Measurements from ENCODE around the gene SPRY4.

DNA sequence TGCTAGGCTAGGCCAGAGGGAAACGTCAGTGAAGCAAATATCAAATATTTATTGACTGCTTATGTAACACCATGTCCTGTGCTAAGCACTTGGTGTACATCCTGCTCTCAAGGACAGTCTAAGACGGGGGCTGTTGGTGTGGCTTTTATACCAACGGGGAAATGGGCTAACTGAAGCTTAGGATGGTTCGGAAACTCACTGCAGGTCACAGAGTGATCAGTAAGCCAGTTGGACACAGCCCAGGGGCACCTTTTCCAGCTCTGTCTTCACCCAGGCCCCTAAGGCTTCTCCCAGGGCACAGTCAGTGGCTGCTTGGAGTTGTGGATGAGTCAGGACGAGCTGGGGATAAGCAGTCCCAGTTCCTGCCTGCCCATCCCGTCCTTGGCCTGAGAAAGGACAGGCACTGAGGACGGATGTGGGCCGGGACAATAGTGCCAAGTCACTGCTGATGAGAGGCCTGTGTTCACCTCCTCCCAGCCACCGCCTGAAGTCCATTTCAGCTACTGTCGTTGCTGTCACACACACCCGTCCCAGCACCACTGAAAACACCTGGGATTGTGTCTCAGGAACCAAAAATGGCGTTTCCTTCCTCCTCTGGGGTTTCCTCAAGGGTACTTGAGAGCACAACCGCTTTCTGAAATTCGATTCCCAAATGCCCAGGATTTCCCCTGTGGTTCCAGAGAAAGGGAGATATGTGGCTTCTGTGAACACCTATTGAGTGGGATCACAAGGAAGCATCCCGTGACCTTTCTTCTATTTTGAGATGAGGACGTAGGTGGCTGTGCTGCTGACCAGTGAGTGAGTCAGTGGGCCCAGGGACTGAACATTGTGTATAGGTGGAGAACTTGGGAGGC lies 17.5 kb upstream of the SPRY4 start:
- TF ChIP-seq POLR2A (IDR thresholded peaks at IDR 0.05) (no peak), CTCF (IDR thresholded peaks at IDR 0.05 in 8 of 11, conservative IDR thresholded peaks at IDR 0.05 in 3 of 11) (no peak), POLR2AphosphoS5 (IDR thresholded peaks at IDR 0.05) (peak; percentile 22 to 71 (median 43))
